GM19452 (cell line): ENCODE results near the gene KRTAP10-1.
"Not testable (repeated sequence)": the region's sequence is repeated elsewhere in the genome, so short reads cannot be mapped to it uniquely, and the experiment has no call there.

ENCODE experiments used
- ATAC-seq: cut with Tn5 transposase; IDR thresholded peaks from one replicate; pipeline ENCODE4 v1.9.1; 2021; ENCODE audit not compliant: unreplicated experiment

KRTAP10-1 gene

GRCh38 chr21:44571844-44572782 lies 32.1 kb upstream of the KRTAP10-1 start:
- ATAC-seq = no peak

- no peak for ATAC-seq
Observed at GRCh38 chr21:44571296-44571695, 31.3 kb upstream of the KRTAP10-1 start.

GRCh38 chr21:44569861-44570517 lies 30.0 kb upstream of the KRTAP10-1 start:
- ATAC-seq = no peak

- no peak for ATAC-seq
Observed at GRCh38 chr21:44568667-44569556, 28.9 kb upstream of the KRTAP10-1 start.

- no peak for ATAC-seq
Observed at GRCh38 chr21:44568261-44568660, 28.3 kb upstream of the KRTAP10-1 start.

- no peak for ATAC-seq
Observed at GRCh38 chr21:44567481-44568171, 27.6 kb upstream of the KRTAP10-1 start.

GRCh38 chr21:44566403-44566802 lies 26.4 kb upstream of the KRTAP10-1 start:
- ATAC-seq = no peak

GRCh38 chr21:44564886-44565598 lies 25.0 kb upstream of the KRTAP10-1 start:
- no peak for ATAC-seq

- ATAC-seq = no peak
Observed at GRCh38 chr21:44564099-44564498, 24.1 kb upstream of the KRTAP10-1 start.

- no peak for ATAC-seq
Observed at GRCh38 chr21:44558695-44559094, 18.7 kb upstream of the KRTAP10-1 start, which contains the start of gene KRTAP10-3. Gene KRTAP10-3, minus strand, starts transcription at chr21:44558795. Its CDS starts 80 bp downstream, at chr21:44558715.

GRCh38 chr21:44558329-44558675 lies 18.3 kb upstream of the KRTAP10-1 start:
- not testable (repeated sequence) for ATAC-seq

GRCh38 chr21:44557491-44558328 lies 17.7 kb upstream of the KRTAP10-1 start:
- ATAC-seq = no peak

- no peak for ATAC-seq
Observed at GRCh38 chr21:44556879-44557278, 16.9 kb upstream of the KRTAP10-1 start.

GRCh38 chr21:44555200-44555875 lies 15.3 kb upstream of the KRTAP10-1 start:
- no peak for ATAC-seq

- ATAC-seq = no peak
Observed at GRCh38 chr21:44552681-44553080, 12.7 kb upstream of the KRTAP10-1 start.

- no peak for ATAC-seq
Observed at GRCh38 chr21:44552136-44552535, 12.1 kb upstream of the KRTAP10-1 start.

GRCh38 chr21:44551340-44551961 lies 11.5 kb upstream of the KRTAP10-1 start, which contains the start of gene KRTAP10-2:
Gene KRTAP10-2, minus strand, starts transcription at chr21:44551505. Its CDS starts 47 bp downstream, at chr21:44551458.
- no peak for ATAC-seq

GRCh38 chr21:44550807-44551206 lies 10.8 kb upstream of the KRTAP10-1 start:
- no peak for ATAC-seq
